ENCODE measurements around the gene CHD3.

DNA sequence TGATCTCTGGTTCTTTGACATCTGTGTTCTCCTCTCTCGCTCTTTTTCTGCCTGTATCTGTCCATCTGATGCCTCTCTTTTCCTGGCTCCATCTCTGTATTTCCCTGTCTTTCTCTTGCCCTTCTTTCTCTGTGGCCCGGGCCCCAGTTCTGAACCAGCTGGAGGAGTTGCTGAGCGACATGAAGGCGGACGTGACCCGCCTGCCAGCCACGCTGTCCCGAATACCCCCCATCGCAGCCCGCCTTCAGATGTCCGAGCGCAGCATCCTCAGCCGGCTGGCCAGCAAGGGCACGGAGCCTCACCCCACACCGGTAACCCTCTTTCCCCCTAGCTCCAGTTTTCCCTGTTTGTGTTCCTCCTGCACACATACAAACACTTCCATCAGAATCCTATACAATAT lies 21.7 kb downstream of the CHD3 start:
- TF ChIP-seq BHLHE40 (IDR thresholded peaks at IDR 0.05; ENCODE audit: borderline replicate concordance in 1 of 2, low read depth in 2 of 2, low read length in 1 of 2) = no peak
- no peak for TF ChIP-seq RFX5 (IDR thresholded peaks at IDR 0.05; ENCODE audit: low read depth, low read length)
- TF ChIP-seq, protein P1, sequence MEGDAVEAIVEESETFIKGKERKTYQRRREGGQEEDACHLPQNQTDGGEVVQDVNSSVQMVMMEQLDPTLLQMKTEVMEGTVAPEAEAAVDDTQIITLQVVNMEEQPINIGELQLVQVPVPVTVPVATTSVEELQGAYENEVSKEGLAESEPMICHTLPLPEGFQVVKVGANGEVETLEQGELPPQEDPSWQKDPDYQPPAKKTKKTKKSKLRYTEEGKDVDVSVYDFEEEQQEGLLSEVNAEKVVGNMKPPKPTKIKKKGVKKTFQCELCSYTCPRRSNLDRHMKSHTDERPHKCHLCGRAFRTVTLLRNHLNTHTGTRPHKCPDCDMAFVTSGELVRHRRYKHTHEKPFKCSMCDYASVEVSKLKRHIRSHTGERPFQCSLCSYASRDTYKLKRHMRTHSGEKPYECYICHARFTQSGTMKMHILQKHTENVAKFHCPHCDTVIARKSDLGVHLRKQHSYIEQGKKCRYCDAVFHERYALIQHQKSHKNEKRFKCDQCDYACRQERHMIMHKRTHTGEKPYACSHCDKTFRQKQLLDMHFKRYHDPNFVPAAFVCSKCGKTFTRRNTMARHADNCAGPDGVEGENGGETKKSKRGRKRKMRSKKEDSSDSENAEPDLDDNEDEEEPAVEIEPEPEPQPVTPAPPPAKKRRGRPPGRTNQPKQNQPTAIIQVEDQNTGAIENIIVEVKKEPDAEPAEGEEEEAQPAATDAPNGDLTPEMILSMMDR (IDR thresholded peaks at IDR 0.05 in 2 of 3, conservative IDR thresholded peaks at IDR 0.05 in 1 of 3; ENCODE audit: control insufficient read depth in 2 of 3, extremely low read depth in 1 of 3, insufficient read depth in 1 of 3, low read depth in 3 of 3, low read length in 3 of 3) = no peak
- no peak for TF ChIP-seq TBL1XR1 (IDR thresholded peaks at IDR 0.05; ENCODE audit: low read depth, low read length)
- no peak for TF ChIP-seq NRF1 (conservative IDR thresholded peaks at IDR 0.05; ENCODE audit: low read depth, low read length)
- no peak for TF ChIP-seq CHD4 (IDR thresholded peaks at IDR 0.05)
- no peak for TF ChIP-seq EZH2 (IDR thresholded peaks at IDR 0.05; ENCODE audit: borderline replicate concordance, control insufficient read depth, low read depth, low read length)
- TF ChIP-seq KDM1A (IDR thresholded peaks at IDR 0.05; ENCODE audit: borderline replicate concordance) = no peak
- TF ChIP-seq POLR2A (IDR thresholded peaks at IDR 0.05; ENCODE audit: low read depth, low read length) = no peak
- TF ChIP-seq, protein P2, sequence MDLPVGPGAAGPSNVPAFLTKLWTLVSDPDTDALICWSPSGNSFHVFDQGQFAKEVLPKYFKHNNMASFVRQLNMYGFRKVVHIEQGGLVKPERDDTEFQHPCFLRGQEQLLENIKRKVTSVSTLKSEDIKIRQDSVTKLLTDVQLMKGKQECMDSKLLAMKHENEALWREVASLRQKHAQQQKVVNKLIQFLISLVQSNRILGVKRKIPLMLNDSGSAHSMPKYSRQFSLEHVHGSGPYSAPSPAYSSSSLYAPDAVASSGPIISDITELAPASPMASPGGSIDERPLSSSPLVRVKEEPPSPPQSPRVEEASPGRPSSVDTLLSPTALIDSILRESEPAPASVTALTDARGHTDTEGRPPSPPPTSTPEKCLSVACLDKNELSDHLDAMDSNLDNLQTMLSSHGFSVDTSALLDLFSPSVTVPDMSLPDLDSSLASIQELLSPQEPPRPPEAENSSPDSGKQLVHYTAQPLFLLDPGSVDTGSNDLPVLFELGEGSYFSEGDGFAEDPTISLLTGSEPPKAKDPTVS (IDR thresholded peaks at IDR 0.05; ENCODE audit: low read depth, low read length) = no peak
- TF ChIP-seq, protein P3, sequence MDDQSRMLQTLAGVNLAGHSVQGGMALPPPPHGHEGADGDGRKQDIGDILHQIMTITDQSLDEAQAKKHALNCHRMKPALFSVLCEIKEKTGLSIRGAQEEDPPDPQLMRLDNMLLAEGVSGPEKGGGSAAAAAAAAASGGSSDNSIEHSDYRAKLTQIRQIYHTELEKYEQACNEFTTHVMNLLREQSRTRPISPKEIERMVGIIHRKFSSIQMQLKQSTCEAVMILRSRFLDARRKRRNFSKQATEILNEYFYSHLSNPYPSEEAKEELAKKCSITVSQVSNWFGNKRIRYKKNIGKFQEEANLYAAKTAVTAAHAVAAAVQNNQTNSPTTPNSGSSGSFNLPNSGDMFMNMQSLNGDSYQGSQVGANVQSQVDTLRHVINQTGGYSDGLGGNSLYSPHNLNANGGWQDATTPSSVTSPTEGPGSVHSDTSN (IDR thresholded peaks at IDR 0.05; ENCODE audit: insufficient replicate concordance, low read depth, low read length) = no peak
- TF ChIP-seq, protein P4, sequence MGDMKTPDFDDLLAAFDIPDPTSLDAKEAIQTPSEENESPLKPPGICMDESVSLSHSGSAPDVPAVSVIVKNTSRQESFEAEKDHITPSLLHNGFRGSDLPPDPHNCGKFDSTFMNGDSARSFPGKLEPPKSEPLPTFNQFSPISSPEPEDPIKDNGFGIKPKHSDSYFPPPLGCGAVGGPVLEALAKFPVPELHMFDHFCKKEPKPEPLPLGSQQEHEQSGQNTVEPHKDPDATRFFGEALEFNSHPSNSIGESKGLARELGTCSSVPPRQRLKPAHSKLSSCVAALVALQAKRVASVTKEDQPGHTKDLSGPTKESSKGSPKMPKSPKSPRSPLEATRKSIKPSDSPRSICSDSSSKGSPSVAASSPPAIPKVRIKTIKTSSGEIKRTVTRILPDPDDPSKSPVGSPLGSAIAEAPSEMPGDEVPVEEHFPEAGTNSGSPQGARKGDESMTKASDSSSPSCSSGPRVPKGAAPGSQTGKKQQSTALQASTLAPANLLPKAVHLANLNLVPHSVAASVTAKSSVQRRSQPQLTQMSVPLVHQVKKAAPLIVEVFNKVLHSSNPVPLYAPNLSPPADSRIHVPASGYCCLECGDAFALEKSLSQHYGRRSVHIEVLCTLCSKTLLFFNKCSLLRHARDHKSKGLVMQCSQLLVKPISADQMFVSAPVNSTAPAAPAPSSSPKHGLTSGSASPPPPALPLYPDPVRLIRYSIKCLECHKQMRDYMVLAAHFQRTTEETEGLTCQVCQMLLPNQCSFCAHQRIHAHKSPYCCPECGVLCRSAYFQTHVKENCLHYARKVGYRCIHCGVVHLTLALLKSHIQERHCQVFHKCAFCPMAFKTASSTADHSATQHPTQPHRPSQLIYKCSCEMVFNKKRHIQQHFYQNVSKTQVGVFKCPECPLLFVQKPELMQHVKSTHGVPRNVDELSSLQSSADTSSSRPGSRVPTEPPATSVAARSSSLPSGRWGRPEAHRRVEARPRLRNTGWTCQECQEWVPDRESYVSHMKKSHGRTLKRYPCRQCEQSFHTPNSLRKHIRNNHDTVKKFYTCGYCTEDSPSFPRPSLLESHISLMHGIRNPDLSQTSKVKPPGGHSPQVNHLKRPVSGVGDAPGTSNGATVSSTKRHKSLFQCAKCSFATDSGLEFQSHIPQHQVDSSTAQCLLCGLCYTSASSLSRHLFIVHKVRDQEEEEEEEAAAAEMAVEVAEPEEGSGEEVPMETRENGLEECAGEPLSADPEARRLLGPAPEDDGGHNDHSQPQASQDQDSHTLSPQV (IDR thresholded peaks at IDR 0.05) = no peak
- no peak for TF ChIP-seq RAD21 (IDR thresholded peaks at IDR 0.05; ENCODE audit: insufficient read depth, low read depth, low read length)

All from GM12878 (cell line).